Measurements from ENCODE around the gene ROR2. TPM values are rescaled to one million over a fixed set of nuclear protein-coding genes. Genes with fewer than 3 reads are reported as not detected.

ROR2 gene
- total and polyA plus RNA-seq, 2 of the 13 experiments (the other 11 are each of a cell fraction or from before 2014, with no cell fraction given): not detected

DNA sequence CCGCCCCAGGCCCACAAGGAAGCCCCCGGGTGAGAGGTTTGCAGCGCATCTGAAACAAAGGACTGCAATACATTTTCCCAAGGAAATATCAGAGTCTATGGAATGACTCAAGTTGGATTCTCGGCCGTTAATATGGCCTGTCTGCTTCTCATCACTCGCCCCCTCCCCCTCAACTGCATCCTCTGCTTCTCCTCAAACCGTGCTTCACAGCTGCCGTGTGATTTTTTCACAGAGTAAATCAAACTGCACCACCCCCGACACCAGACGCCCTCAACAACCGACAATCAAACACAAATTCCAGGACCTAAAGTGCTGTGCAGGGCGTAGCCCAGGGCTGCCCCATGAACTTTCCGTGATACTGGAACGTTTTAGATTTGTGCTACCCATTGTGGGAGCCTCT is 176.9 kb downstream of the ROR2 start:
- no peaks in the 10 kb centered on the region for H3K36me3 ChIP-seq (replicated peaks in 1 of 2; ENCODE audit: control insufficient read depth in 1 of 2, insufficient read depth in 2 of 2, low read length in 2 of 2)
- no peak for TF ChIP-seq MAFG (CRISPR knock-in tag; IDR thresholded peaks at IDR 0.05)
- no peak for TF ChIP-seq ZNF879 (CRISPR knock-in tag; IDR thresholded peaks at IDR 0.05)
- TF ChIP-seq TBL1XR1 (IDR thresholded peaks at IDR 0.05; ENCODE audit: borderline replicate concordance, low read length, partially characterized antibody): no peak
- TF ChIP-seq ZFP37 (CRISPR knock-in tag; IDR thresholded peaks at IDR 0.05; ENCODE audit: borderline replicate concordance): no peak
- TF ChIP-seq ZNF430 (CRISPR knock-in tag; IDR thresholded peaks at IDR 0.05): no peak
- no peak for TF ChIP-seq RFXAP (CRISPR knock-in tag; IDR thresholded peaks at IDR 0.05; ENCODE audit: borderline replicate concordance)
- no peak for TF ChIP-seq ZNF589 (CRISPR knock-in tag; conservative IDR thresholded peaks at IDR 0.05)
- no peak for TF ChIP-seq CREM (IDR thresholded peaks at IDR 0.05)
- no peak for TF ChIP-seq CREM (CRISPR knock-in tag; IDR thresholded peaks at IDR 0.05)
- TF ChIP-seq MTF2 (CRISPR knock-in tag; IDR thresholded peaks at IDR 0.05; ENCODE audit: borderline replicate concordance): no peak
- no peak for TF ChIP-seq FOXO1 (CRISPR knock-in tag; IDR thresholded peaks at IDR 0.05)
- no peak for TF ChIP-seq MEIS1 (CRISPR knock-in tag; IDR thresholded peaks at IDR 0.05; ENCODE audit: borderline replicate concordance)
- TF ChIP-seq TOPORS (CRISPR knock-in tag; IDR thresholded peaks at IDR 0.05): no peak
- TF ChIP-seq HNRNPUL1 (IDR thresholded peaks at IDR 0.05; ENCODE audit: low read depth, low read length): no peak
- no peak for TF ChIP-seq RFX5 (IDR thresholded peaks at IDR 0.05; ENCODE audit: low read depth, low read length)
- no peak for TF ChIP-seq ZNF607 (CRISPR knock-in tag; IDR thresholded peaks at IDR 0.05; ENCODE audit: borderline replicate concordance)
- no peak for TF ChIP-seq POLR2AphosphoS5 (IDR thresholded peaks at IDR 0.05; ENCODE audit: low read depth, low read length)
- TF ChIP-seq ZNF451 (CRISPR knock-in tag; IDR thresholded peaks at IDR 0.05): no peak
- TF ChIP-seq HOXA9 (CRISPR knock-in tag; IDR thresholded peaks at IDR 0.05; ENCODE audit: borderline replicate concordance): no peak
- no peak for TF ChIP-seq MAFF (IDR thresholded peaks at IDR 0.05; ENCODE audit: low read depth, low read length)
- TF ChIP-seq PHF8 (CRISPR knock-in tag; IDR thresholded peaks at IDR 0.05): no peak
- H3K79me2 ChIP-seq (ENCODE audit: insufficient read depth, low read length): no peaks in the 10 kb centered on the region
- H4K20me1 ChIP-seq (ENCODE audit: insufficient read depth, low read length): no peaks in the 10 kb centered on the region
- H3K27ac ChIP-seq (ENCODE audit: extremely low read length, insufficient read depth, low read length): no peak overlapping the region
- under 1% methylated on average over 10 of the region's 14 CpGs for WGBS (ENCODE audit: low lambda C conversion rate)
- H3K4me1 ChIP-seq (ENCODE audit: insufficient read depth, low read length): no peaks in the 10 kb centered on the region
- no peaks in the 10 kb centered on the region for H3K9me3 ChIP-seq (ENCODE audit: low read length)
- no peak overlapping the region for H3K4me2 ChIP-seq (ENCODE audit: low read depth, low read length)
- no peak overlapping the region for H2AFZ ChIP-seq (ENCODE audit: low read length)
- no peak overlapping the region for H3K4me3 ChIP-seq (replicated peaks in 1 of 3; ENCODE audit: insufficient read depth in 1 of 3, low read depth in 2 of 3, low read length in 3 of 3)
- peaks cover 11 to 79% of the 10 kb centered on the region in 2 experiments; a peak in 4 of 5 replicates for H3K27me3 ChIP-seq (ENCODE audit: control insufficient read depth in 1 of 2, insufficient read depth in 2 of 2, low read length in 2 of 2)
- DNase-seq (ENCODE audit: low spot score): no peak
- ChIA-PET POLR2A (no interaction called here), CTCF (ENCODE audit: low intra/inter-chr PET ratio, low total read pairs) (no interaction called here)
- FAIRE-seq: no peak
- no TSS peak for BruUV-seq (replicated peaks)
- no peak for ATAC-seq
- in situ Hi-C loops (cut with HindIII; ENCODE audit: extremely low pct_ligation_motif_present, low pct_unique_long_range_greater_than_20kb) (loop anchor here (5.0 kb wide), 1 partner anchor 174 kb away; no protein-coding TSS in a partner anchor), intact Hi-C loops (cut with micrococcal nuclease; ENCODE audit: unreplicated experiment) (no loop called here)
- H3K9ac ChIP-seq (ENCODE audit: insufficient read depth, low read depth, low read length): no peak overlapping the region
